ENCODE measurements around the gene SPATA7.

The SPATA7 gene

DNA sequence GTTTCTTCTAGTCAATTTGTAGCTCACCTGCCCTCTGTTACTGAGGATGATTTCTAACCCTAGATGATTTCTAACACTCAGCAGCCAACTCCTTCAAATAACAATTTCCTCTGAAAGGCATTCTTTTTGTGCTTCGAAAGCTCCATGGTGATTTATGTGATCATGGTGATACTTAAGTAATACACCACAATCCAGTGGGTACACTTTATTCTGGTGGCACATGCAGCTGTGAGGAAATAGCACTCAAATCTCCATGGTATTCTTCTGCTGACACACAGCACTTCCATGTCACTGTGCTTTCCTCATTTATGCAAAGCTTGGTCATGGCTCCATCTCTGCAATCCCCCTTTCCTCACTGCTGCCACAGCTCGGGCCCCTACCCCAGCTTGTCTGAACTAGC is 95.6 kb downstream of the SPATA7 start:
- no peak for DNase-seq (ENCODE audit: low read depth in 4 of 4, low spot score in 1 of 4)

DNA sequence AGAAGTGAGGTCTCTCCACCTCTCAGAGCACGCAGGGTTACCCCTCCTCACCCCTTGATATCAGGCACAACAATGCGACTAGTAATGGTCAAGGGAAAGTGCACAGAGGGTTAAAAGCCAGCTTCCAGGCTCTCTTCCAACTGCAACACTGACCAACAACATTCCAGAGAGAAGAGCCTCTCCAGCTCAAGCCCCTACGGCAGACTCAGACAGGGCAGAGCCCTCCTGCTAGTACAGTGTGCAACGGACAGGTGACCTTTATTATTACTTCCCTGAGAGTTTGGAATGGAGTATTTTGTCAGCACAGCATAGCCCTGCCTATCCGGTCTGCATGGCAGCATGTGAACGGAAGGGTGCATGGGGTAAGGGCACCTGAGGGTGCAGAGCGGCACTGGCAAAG is 96.3 kb downstream of the SPATA7 start:
- no peak for DNase-seq (ENCODE audit: low read depth in 4 of 4, low spot score in 1 of 4)

DNA sequence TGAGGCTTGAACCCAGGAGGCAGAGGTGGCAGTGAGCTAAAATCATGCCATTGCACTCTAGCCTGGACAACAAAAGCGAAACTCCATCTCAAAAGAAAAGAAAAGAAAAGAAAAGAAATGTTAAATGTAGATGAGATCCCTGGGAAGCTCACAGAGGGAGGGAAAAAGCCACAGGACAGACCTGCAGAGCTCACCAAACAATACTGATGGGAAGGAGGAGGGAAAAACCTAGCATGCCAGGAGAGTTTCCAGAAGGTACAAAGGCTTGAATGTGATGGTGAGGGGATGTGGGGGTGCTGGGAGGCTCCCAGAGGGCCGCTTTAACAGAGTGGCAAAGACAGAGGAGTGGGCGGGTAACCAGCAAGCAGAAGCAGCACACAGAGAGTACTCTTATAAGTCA is 97.1 kb downstream of the SPATA7 start:
- no peak for DNase-seq (ENCODE audit: low read depth in 4 of 4, low spot score in 1 of 4)
